ENCODE results near the gene PLXDC2. TPM values are rescaled to one million over a fixed set of nuclear protein-coding genes. Genes with fewer than 3 reads are reported as not detected.

PLXDC2 gene
- total RNA-seq, 1 experiment from 2014 or later = 38.7 TPM

GRCh38 chr10:19998482-19998881, 182.2 kb downstream of the PLXDC2 start:
- no peak overlapping the region for H2BK5ac ChIP-seq (ENCODE audit: insufficient read length, low read length)
- H4K20me1 ChIP-seq (ENCODE audit: control insufficient read depth, insufficient read depth, insufficient read length) = no peaks in the 10 kb centered on the region
- H4K8ac ChIP-seq (replicated peaks; ENCODE audit: insufficient read length, low read depth, low read length) = no peak overlapping the region
- no peak overlapping the region for H3T11ph ChIP-seq (ENCODE audit: low read length)
- H3K18ac ChIP-seq (ENCODE audit: insufficient read length, low read depth, low read length) = no peak overlapping the region
- no peaks in the 10 kb centered on the region for H3K27me3 ChIP-seq (ENCODE audit: insufficient read depth, low read length)
- no peak overlapping the region for H3K14ac ChIP-seq (ENCODE audit: insufficient read depth, low read length)
- Mint-ChIP-seq H3K9me3 (peaks cover 7 to 8% of the 10 kb centered on the region in 2 experiments; a peak in 4 of 5 replicates), H3K4me3 (no peak overlapping the region; a peak in 1 of 5 replicates), H3K36me3 (ENCODE audit: insufficient read depth in 1 of 3, low read depth in 3 of 3) (peaks cover 18 to 26% (median 20%) of the 10 kb centered on the region in 3 experiments), H3K27ac (peak overlapping the region in 2 of 3 experiments; percentile 9 to 70; a peak in 4 of 7 replicates), H3K27me3 (ENCODE audit: low read depth) (no peaks in the 10 kb centered on the region), H3K4me1 (peaks cover 21 to 25% of the 10 kb centered on the region in 2 experiments)
- 0 out of 2 replicates have a peak, but pooled peaks cover 4% of the 10 kb centered on the region for H3K79me2 ChIP-seq (ENCODE audit: insufficient read depth, low read length)
- H3K9ac ChIP-seq (ENCODE audit: extremely low read depth, insufficient read length, low read length) = no peak overlapping the region
- H3K56ac ChIP-seq (ENCODE audit: insufficient read length, low read depth, low read length) = no peak overlapping the region
- no CpG with 5 or more reads among the region's 2 CpGs for WGBS (ENCODE audit: extremely low coverage, insufficient read length, low lambda C conversion rate)
- H4K5ac ChIP-seq (ENCODE audit: insufficient read length, low read depth, low read length) = no peak overlapping the region
- no peak overlapping the region for H2BK20ac ChIP-seq (ENCODE audit: low read depth, low read length, poor library complexity, severe bottlenecking)
- H3K4ac ChIP-seq (ENCODE audit: low read depth, low read length) = no peak overlapping the region
- DNase-seq = no peak
- no peak overlapping the region for H2BK120ac ChIP-seq (ENCODE audit: low read depth, low read length, poor library complexity, severe bottlenecking)
- H3K4me2 ChIP-seq (ENCODE audit: insufficient read depth, insufficient read length, low read length) = no peak overlapping the region
- H2AFZ ChIP-seq (ENCODE audit: low read length) = no peak overlapping the region
- H3K79me1 ChIP-seq (ENCODE audit: insufficient read depth, low read depth, low read length, poor library complexity, severe bottlenecking) = no peaks in the 10 kb centered on the region
- no peak overlapping the region for H3K23ac ChIP-seq (ENCODE audit: insufficient read length, low read depth, low read length)
- H2BK12ac ChIP-seq (ENCODE audit: insufficient read length, low read depth, low read length) = no peak overlapping the region
- H3K23me2 ChIP-seq (ENCODE audit: insufficient read length, low read depth, low read length, poor library complexity, severe bottlenecking) = no peaks in the 10 kb centered on the region
- H4K91ac ChIP-seq (ENCODE audit: insufficient read length, low read depth, low read length) = no peak overlapping the region
- H3K9me3 ChIP-seq (ENCODE audit: control insufficient read depth, low read depth, low read length) = no peaks in the 10 kb centered on the region
- H2BK15ac ChIP-seq (ENCODE audit: low read depth, low read length) = no peak overlapping the region
- H3K27ac ChIP-seq (ENCODE audit: insufficient read length, low read depth, low read length) = no peak overlapping the region
- peaks cover 2% of the 10 kb centered on the region; the same call in 1 of the 2 replicates for H3K4me1 ChIP-seq (ENCODE audit: insufficient read depth, low read length)
- H2AK5ac ChIP-seq (ENCODE audit: insufficient read length, low read length) = no peak overlapping the region
- no peak for TF ChIP-seq CTCF (conservative IDR thresholded peaks at IDR 0.05)

All from H9 (cell line).